AG08396 (cell line): ENCODE measurements around the gene LAMB3.

ENCODE experiments used
- DNase-seq: peaks from one replicate; pipeline ENCODE4 v3.0.0; 2012; ENCODE audit warnings: low spot score, mixed read lengths

The LAMB3 gene

GRCh38 chr1:209617755-209618154, 34.5 kb downstream of the LAMB3 start:
- no peak for DNase-seq

- DNase-seq = no peak
Measured at GRCh38 chr1:209617047-209617673, 35.1 kb downstream of the LAMB3 start.

- DNase-seq = no peak
Measured at GRCh38 chr1:209616366-209617046, 35.7 kb downstream of the LAMB3 start.

DNA sequence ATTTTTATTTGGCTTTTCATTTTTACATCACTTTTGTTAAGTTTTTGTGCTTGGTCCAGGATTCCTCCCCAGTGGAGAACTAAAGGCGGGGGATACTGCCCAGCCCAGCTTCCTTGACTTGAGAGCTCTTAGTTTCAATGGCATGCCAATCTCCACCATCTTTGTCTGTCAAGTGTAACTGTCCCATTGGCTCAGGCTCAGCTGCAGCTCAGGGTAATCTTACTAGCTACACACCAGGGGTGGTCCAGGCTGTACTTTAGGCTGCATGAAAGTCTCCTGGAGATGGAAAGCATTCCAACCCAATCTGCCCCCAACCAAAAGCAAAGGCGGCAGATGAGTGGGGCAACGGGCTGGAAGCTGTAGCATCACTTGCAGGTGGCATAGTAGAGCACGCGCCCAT, 37.3 kb downstream of the LAMB3 start:
- no peak for DNase-seq

- no peak for DNase-seq
Measured at GRCh38 chr1:209614151-209614420, 38.1 kb downstream of the LAMB3 start.

DNA sequence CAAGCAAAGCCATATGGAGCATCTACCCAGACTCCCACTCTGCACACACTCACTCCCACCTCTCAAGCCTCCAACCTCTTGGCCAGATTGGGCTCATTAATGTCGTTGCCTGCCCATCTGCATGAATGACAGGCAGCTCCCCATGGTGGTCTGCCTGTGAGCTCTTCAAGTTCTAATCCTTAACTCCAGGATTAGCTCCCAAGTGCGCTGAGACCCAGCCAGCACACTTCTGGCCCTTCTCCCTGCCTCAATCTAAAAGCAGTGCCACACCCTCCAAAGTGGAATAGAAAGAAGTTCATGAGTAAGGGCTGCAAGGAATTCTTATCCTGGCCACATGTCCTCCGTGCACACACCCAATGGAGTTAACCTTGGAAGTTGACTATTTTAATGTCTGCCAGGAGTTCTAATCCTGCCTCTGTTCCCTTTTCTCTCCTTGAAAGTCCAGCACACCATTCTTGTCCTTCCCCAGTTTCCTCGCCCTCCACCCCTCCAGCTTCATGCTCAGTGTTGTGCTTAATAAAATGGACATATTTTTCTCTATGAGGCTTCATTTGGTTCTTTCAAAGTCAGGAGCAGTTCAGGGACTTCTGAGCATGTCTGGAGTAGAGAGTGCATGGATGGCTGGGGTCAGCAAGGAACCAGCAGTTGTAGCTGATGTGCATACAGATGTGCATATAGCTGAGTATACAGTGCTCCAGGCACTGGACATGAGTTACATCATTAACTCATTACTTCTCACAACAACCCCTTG, 38.6 kb downstream of the LAMB3 start:
- no peak for DNase-seq

DNA sequence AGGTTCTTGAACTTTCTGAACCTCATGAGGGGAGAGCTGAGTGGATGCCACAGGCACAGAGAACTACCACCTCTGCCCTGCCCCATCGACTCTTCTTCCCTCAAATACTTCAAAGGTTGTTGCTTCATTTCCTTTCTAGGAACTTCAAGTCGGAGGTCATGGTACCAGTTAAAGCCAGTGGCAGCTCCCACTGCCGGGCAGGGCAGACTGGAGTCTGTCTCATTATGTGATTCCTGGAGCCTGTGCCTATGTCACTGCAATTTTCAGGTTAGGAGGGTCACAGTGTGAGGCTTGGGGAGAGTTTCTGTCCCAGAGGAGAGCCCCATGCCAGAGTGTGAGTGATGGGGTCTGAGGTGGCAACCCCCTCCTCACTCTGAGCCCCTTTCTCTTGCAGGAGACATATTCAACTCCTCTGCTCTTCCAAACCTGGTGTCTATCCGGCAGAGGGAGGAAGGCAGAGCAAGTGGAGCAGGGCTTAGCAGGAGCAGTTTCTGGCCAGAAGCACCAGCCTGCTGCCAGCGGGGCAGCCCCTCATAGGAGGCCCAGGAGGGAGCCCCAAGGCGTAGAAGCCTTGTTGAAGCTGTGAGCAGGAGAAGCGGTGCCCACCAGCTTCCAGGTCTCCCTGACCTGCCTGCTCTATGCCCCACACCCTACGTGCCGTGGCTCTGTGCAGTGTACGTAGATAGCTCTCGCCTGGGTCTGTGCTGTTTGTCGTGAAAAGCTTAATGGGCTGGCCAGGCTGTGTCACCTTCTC, 39.4 kb downstream of the LAMB3 start:
- DNase-seq = no peak

- no peak for DNase-seq
Measured at GRCh38 chr1:209611771-209612570, 40.3 kb downstream of the LAMB3 start.

DNA sequence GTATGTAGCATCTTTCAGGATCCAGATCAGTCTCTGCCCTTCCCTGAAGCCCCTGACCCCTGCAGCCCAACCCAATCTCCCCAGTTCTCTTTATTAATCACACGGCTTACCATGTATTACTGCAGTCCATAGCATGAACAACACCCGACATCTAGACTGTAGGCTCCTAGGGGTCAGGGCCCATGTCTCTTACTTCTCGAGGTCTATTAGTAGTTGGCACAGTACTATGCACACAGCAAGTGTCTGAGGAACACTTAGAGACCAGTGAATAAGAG, 41.7 kb downstream of the LAMB3 start:
- no peak for DNase-seq

GRCh38 chr1:209609791-209610630, 42.2 kb downstream of the LAMB3 start:
- no peak for DNase-seq

- DNase-seq = no peak
Measured at GRCh38 chr1:209609041-209609790, 43.0 kb downstream of the LAMB3 start.

GRCh38 chr1:209607795-209608178, 44.4 kb downstream of the LAMB3 start:
- DNase-seq = no peak

GRCh38 chr1:209607102-209607794, 45.0 kb downstream of the LAMB3 start:
- peak; percentile 55 for DNase-seq

DNA sequence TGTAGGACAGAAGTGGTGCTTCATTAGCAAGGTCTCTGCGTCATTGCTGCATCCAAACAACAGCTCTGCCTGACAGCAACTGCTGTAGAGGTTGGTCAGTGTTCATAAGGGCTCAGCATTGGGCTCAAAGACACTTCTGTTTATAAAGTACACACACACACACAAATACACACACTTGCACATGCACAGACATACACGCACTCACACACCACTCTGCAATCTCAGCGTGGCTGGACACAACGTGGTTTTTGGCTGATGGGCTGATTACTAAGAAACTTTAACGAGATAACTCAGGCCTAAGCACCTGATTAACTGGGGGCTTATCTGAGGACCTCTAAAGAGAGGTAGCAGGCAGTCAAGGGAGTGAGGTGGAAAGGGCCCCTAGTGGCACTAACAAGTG, 48.3 kb downstream of the LAMB3 start:
- no peak for DNase-seq

GRCh38 chr1:209601809-209602657, 50.2 kb downstream of the LAMB3 start:
- peak; percentile 56 for DNase-seq

- no peak for DNase-seq
Measured at GRCh38 chr1:209600541-209600940, 51.7 kb downstream of the LAMB3 start.

GRCh38 chr1:209598227-209598626, 54.0 kb downstream of the LAMB3 start:
- DNase-seq = no peak

DNA sequence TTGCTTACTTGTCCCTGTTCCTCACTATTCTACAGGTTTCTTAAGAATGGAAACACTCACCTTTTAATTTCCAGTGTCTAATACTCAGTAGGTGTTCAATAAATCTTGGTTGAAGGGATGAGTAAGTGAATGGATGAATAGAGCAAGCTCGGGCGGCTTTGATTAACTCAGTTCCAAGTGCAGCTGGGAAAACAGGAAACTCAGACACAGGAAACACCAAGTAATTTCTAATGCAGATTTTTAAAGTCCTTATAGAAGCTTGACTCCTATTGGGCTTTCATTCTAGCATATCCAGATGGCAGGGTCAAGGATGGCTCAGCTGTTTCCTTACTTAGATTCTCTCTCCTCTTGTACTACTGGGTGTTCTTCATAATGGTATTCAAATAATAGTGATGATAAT, 54.7 kb downstream of the LAMB3 start:
- DNase-seq = no peak
